GM21619 (cell line): Measurements from ENCODE around the gene A2M.

Source experiments
- ATAC-seq: cut with Tn5 transposase; IDR thresholded peaks from one replicate; pipeline ENCODE4 v1.9.1; 2021; ENCODE audit not compliant: unreplicated experiment

Gene A2M

GRCh38 chr12:9074484-9075137, 41.1 kb downstream of the A2M start:
- no peak for ATAC-seq

GRCh38 chr12:9073076-9073475, 42.6 kb downstream of the A2M start:
- no peak for ATAC-seq

- no peak for ATAC-seq
Observed at GRCh38 chr12:9072481-9073038, 43.2 kb downstream of the A2M start.

GRCh38 chr12:9071969-9072368, 43.8 kb downstream of the A2M start:
- no peak for ATAC-seq

GRCh38 chr12:9071518-9071917, 44.2 kb downstream of the A2M start:
- no peak for ATAC-seq

- ATAC-seq = no peak
Observed at GRCh38 chr12:9070351-9070750, 45.4 kb downstream of the A2M start.

- no peak for ATAC-seq
Observed at GRCh38 chr12:9068600-9068999, 47.1 kb downstream of the A2M start.

- no peak for ATAC-seq
Observed at GRCh38 chr12:9068086-9068485, 47.6 kb downstream of the A2M start.

GRCh38 chr12:9066755-9067423, 48.8 kb downstream of the A2M start:
- no peak for ATAC-seq

- ATAC-seq = no peak
Observed at GRCh38 chr12:9066183-9066623, 49.5 kb downstream of the A2M start.

- ATAC-seq = no peak
Observed at GRCh38 chr12:9065607-9065856, 50.2 kb downstream of the A2M start.

- peak; percentile 20 for ATAC-seq
Observed at GRCh38 chr12:9064815-9065606, 50.7 kb downstream of the A2M start.

GRCh38 chr12:9064201-9064814, 51.4 kb downstream of the A2M start:
- peak; percentile 74 for ATAC-seq

- no peak for ATAC-seq
Observed at GRCh38 chr12:9052610-9053009, 63.1 kb downstream of the A2M start.

GRCh38 chr12:9051158-9051550, 64.6 kb downstream of the A2M start:
- ATAC-seq = no peak

GRCh38 chr12:9050521-9051157, 65.1 kb downstream of the A2M start:
- ATAC-seq = no peak

- ATAC-seq = no peak
Observed at GRCh38 chr12:9049520-9050133, 66.1 kb downstream of the A2M start.

- no peak for ATAC-seq
Observed at GRCh38 chr12:9048930-9049329, 66.8 kb downstream of the A2M start.

GRCh38 chr12:9047105-9047504, 68.6 kb downstream of the A2M start:
- no peak for ATAC-seq

- ATAC-seq = no peak
Observed at GRCh38 chr12:9043766-9044165, 72.0 kb downstream of the A2M start.

GRCh38 chr12:9041321-9041720, 74.4 kb downstream of the A2M start:
- ATAC-seq = no peak
